DOHH2 (cell line): ENCODE data around the gene DSCAML1.

Source experiments
- H3F3A ChIP-seq: fragments of 200-600 bp; sonication (generic), shearing (Covaris generic); 2 replicates; pipeline ENCODE4 v1.6.0; 2016; ENCODE audit warnings: antibody characterized with exemption, mild to moderate bottlenecking; ENCODE audit not compliant: control insufficient read depth, insufficient read depth
- H3K27ac ChIP-seq: fragments of 200-600 bp; sonication (generic); 2 replicates; pipeline ENCODE4 v1.5.1; 2014; ENCODE audit warnings: low read depth, mild to moderate bottlenecking, low read length, moderate library complexity
- H3K27me3 ChIP-seq: fragments of 200-600 bp; sonication (generic); 2 replicates; pipeline ENCODE4 v1.6.1; 2014; ENCODE audit warnings: mild to moderate bottlenecking, low read length, mixed read lengths; ENCODE audit not compliant: control insufficient read depth
- H3K36me3 ChIP-seq: fragments of 200-600 bp; sonication (generic); 2 replicates; pipeline ENCODE4 v1.6.1; 2014; ENCODE audit warnings: mild to moderate bottlenecking, low read length, moderate library complexity, mixed read lengths; ENCODE audit not compliant: control insufficient read depth
- H3K4me1 ChIP-seq: fragments of 200-600 bp; sonication (generic); 2 replicates; pipeline ENCODE4 v1.6.1; 2014; ENCODE audit warnings: mild to moderate bottlenecking, low read length, mixed read lengths; ENCODE audit not compliant: control insufficient read depth
- H3K4me2 ChIP-seq: fragments of 200-600 bp; sonication (generic); 2 replicates; pipeline ENCODE4 v1.6.0; 2014; ENCODE audit warnings: mild to moderate bottlenecking, low read length, moderate library complexity
- H3K4me3 ChIP-seq: fragments of 200-600 bp; sonication (generic); 2 replicates; pipeline ENCODE4 v1.5.1; 2014; ENCODE audit warnings: mild to moderate bottlenecking, low read length, mixed read lengths
- H3K79me2 ChIP-seq: fragments of 200-600 bp; sonication (generic); 2 replicates; pipeline ENCODE4 v1.6.1; 2014; ENCODE audit warnings: mild to moderate bottlenecking, low read length, mixed read lengths; ENCODE audit not compliant: control insufficient read depth
- H3K9me2 ChIP-seq: fragments of 200-600 bp; sonication (generic); replicated peaks from 2 replicates; pipeline ENCODE4 v1.6.1; 2014; ENCODE audit warnings: mild to moderate bottlenecking, low read length, mixed read lengths; ENCODE audit not compliant: control insufficient read depth
- H3K9me3 ChIP-seq: fragments of 200-600 bp; sonication (generic); 2 replicates; pipeline ENCODE4 v1.6.1; 2014; ENCODE audit warnings: antibody characterized with exemption, low read length, mixed read lengths; ENCODE audit not compliant: control insufficient read depth, insufficient read depth
- H4K20me1 ChIP-seq: fragments of 200-600 bp; sonication (generic); 2 replicates; pipeline ENCODE4 v1.6.0; 2014; ENCODE audit warnings: low read depth, mild to moderate bottlenecking, antibody characterized with exemption, low read length, moderate library complexity; ENCODE audit not compliant: control insufficient read depth, insufficient read depth
- EZH2phosphoT487 ChIP-seq: fragments of 200-600 bp; sonication (generic); IDR thresholded peaks from 2 replicates; pipeline ENCODE4 v1.6.1; 2017; ENCODE audit warnings: borderline replicate concordance, mild to moderate bottlenecking, antibody characterized with exemption, low read length, moderate library complexity, mixed read lengths
- TF ChIP-seq, protein P1 (sequence below): fragments of 200-600 bp; sonication (generic); IDR thresholded peaks from one replicate; pipeline ENCODE4 v1.5.1; 2014; ENCODE audit warnings: antibody characterized with exemption, mild to moderate bottlenecking, low read depth, low read length; ENCODE audit not compliant: poor library complexity, severe bottlenecking

DSCAML1 gene

DNA sequence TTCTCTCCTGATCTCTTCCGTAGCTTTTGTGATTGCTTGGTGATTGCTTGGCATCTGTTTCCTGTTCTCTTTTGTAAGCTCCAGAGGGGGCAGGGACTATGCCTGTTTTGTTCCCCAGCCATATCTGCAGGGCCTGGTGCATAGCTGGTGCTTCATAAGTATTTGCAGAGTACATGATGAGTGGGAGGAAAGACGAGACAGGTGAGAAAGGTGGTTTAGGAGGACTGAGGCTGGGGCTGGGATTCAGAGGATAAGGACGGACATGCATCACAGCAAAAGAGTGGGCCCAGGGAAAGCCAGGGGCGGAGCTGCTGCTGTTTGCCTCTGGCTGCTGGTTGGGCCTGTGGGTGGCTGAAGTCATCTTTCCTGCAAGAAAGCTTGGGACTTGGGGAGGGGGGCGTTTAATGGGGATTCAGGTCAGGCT lies 62.4 kb downstream of the DSCAML1 start:
- Histone ChIP-seq H3K36me3 (no peaks in the 10 kb centered on the region), H3K9me2 (no peaks in the 10 kb centered on the region), H3K9me3 (no peaks in the 10 kb centered on the region), H3K4me1 (no peaks in the 10 kb centered on the region), H3K4me2 (no peak overlapping the region), H3F3A (no peaks in the 10 kb centered on the region), H3K4me3 (no peak overlapping the region), H4K20me1 (no peaks in the 10 kb centered on the region), H3K27ac (no peak overlapping the region), H3K27me3 (peaks cover 3% of the 10 kb centered on the region; the same call in 1 of the 2 replicates), H3K79me2 (no peaks in the 10 kb centered on the region)
- no peak for TF ChIP-seq EZH2phosphoT487
- TF ChIP-seq, protein P1, sequence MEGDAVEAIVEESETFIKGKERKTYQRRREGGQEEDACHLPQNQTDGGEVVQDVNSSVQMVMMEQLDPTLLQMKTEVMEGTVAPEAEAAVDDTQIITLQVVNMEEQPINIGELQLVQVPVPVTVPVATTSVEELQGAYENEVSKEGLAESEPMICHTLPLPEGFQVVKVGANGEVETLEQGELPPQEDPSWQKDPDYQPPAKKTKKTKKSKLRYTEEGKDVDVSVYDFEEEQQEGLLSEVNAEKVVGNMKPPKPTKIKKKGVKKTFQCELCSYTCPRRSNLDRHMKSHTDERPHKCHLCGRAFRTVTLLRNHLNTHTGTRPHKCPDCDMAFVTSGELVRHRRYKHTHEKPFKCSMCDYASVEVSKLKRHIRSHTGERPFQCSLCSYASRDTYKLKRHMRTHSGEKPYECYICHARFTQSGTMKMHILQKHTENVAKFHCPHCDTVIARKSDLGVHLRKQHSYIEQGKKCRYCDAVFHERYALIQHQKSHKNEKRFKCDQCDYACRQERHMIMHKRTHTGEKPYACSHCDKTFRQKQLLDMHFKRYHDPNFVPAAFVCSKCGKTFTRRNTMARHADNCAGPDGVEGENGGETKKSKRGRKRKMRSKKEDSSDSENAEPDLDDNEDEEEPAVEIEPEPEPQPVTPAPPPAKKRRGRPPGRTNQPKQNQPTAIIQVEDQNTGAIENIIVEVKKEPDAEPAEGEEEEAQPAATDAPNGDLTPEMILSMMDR: no peak

DNA sequence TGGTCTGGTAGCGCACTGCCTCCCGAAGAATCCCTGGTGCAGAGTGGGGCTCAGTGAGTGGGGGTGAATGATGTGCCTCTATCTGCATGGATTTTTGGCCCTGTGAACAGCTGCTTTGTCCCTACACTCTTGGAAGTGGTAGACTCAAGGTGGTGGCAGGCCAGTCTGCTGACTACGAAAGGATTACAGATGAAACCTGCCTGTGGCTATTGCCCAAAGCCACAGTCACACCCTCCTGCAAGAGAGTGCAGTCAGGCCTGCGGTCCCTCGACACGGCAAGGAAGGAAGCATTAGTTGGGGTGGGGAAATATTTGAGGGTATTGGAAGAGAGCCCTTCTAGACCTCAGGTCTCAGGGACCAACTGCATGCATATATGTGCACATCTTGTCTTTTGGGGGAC lies 63.7 kb downstream of the DSCAML1 start:
- no peaks in the 10 kb centered on the region for H4K20me1 ChIP-seq
- TF ChIP-seq EZH2phosphoT487: no peak
- TF ChIP-seq, protein P1: no peak
- H3K27me3 ChIP-seq: peaks cover 1% of the 10 kb centered on the region; the same call in 1 of the 2 replicates
- H3K27ac ChIP-seq: no peak overlapping the region
- H3K4me2 ChIP-seq: no peak overlapping the region
- no peaks in the 10 kb centered on the region for H3K9me3 ChIP-seq
- H3K4me3 ChIP-seq: no peak overlapping the region
- no peaks in the 10 kb centered on the region for H3K9me2 ChIP-seq
- H3K36me3 ChIP-seq: no peaks in the 10 kb centered on the region
- H3K4me1 ChIP-seq: no peaks in the 10 kb centered on the region
- no peaks in the 10 kb centered on the region for H3F3A ChIP-seq
- H3K79me2 ChIP-seq: no peaks in the 10 kb centered on the region

- Histone ChIP-seq H3K9me2 (no peaks in the 10 kb centered on the region), H3K27ac (no peak overlapping the region), H3K4me2 (no peak overlapping the region)
These were observed 65.2 kb downstream of the DSCAML1 start for GRCh38 chr11:117731722-117732290.

More at GRCh38 chr11:117731722-117732290, 65.2 kb downstream of the DSCAML1 start:
- no peaks in the 10 kb centered on the region for H3K9me3 ChIP-seq
- no peaks in the 10 kb centered on the region for H3K79me2 ChIP-seq
- H4K20me1 ChIP-seq: no peaks in the 10 kb centered on the region
- no peaks in the 10 kb centered on the region for H3F3A ChIP-seq
- H3K36me3 ChIP-seq: no peaks in the 10 kb centered on the region
- TF ChIP-seq, protein P1: no peak
- TF ChIP-seq EZH2phosphoT487: no peak
- no peaks in the 10 kb centered on the region for H3K4me1 ChIP-seq
- H3K27me3 ChIP-seq: no peaks in the 10 kb centered on the region
- H3K4me3 ChIP-seq: no peak overlapping the region
